ENCODE data around the gene DYRK2.

GRCh38 chr12:67618303-67618702, 30.2 kb upstream of the DYRK2 start:
- TF ChIP-seq CTCF (conservative IDR thresholded peaks at IDR 0.05; ENCODE audit: low read depth, low read length) = no peak
- TF ChIP-seq EZH2 (IDR thresholded peaks at IDR 0.05; ENCODE audit: borderline replicate concordance, low read depth, low read length, poor library complexity, severe bottlenecking) = no peak
